Measurements from ENCODE around the gene VAX1.
"Not testable (repeated sequence)": the region's sequence is repeated elsewhere in the genome, so short reads cannot be mapped to it uniquely, and the experiment has no call there.

The VAX1 gene, protein sequence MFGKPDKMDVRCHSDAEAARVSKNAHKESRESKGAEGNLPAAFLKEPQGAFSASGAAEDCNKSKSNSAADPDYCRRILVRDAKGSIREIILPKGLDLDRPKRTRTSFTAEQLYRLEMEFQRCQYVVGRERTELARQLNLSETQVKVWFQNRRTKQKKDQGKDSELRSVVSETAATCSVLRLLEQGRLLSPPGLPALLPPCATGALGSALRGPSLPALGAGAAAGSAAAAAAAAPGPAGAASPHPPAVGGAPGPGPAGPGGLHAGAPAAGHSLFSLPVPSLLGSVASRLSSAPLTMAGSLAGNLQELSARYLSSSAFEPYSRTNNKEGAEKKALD

GRCh38 chr10:117137911-117138642 is at the start of gene VAX1:
Gene VAX1, minus strand, starts transcription at chr10:117138270. Its CDS starts 214 bp downstream, at chr10:117138056.
- FAIRE-seq = no peak

DNA sequence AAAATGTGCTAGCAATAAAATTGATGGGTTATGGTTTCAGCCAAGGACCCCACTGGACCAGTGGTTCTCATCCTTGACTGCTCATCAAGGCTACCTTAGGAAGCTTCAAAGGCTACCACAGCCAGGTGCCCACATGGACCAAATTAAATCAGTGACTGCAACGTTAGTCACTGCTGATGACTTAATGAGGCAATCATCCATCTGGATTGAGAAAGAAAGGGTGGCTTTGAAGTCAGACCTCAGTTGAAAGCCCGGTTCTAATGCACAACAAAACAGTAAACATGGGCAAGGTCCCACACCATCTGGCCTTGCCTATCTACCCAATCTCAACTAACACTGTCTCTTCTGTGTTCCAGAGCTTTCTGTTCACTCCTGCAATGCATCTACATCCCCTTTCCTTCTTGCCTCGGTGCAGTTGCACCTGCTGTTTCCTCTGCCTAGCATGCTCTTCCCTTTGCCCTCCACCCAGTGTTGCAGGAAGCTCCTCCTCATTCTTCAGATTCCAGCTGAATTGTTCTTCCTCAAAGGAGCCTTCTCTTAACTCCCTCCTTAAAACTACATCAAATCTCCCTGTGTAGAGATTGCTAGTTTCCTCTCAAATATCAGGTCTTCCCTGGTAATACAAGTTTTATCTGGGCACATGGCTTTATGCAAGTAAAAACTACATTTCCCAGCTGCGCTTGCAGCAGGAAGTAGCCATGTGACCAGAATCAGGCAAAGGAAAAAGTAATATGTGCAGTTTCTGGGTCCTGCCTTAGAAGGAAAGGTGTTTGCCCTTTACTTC is 49.0 kb upstream of the VAX1 start:
- FAIRE-seq = no peak

DNA sequence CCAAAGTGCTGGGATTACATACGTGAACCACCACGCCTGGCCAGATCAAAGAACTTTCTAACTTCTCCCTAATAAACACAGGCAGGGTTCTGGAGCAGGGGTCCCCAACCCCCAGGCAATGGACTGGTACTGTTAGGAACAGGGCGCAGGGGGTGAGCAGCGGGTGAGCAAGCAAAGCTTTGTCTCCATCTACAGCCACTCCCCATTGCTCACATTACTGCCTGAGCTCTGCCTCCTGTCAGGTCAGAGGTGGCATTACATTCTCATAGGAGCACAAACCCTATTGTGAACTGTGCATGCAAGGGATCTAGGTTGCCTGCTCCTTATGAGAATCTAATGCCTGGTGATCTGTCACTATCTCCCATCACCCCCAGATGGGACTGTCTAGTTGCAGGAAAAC is 47.7 kb upstream of the VAX1 start:
- FAIRE-seq = not testable (repeated sequence)

- FAIRE-seq = no peak
Observed at GRCh38 chr10:117184821-117185220, 46.8 kb upstream of the VAX1 start.

- FAIRE-seq = no peak
Observed at GRCh38 chr10:117184296-117184695, 46.2 kb upstream of the VAX1 start.

GRCh38 chr10:117178190-117178589 is 40.1 kb upstream of the VAX1 start:
- FAIRE-seq = no peak

- FAIRE-seq = peak; percentile 88
Observed at GRCh38 chr10:117175901-117176534, 37.9 kb upstream of the VAX1 start.

DNA sequence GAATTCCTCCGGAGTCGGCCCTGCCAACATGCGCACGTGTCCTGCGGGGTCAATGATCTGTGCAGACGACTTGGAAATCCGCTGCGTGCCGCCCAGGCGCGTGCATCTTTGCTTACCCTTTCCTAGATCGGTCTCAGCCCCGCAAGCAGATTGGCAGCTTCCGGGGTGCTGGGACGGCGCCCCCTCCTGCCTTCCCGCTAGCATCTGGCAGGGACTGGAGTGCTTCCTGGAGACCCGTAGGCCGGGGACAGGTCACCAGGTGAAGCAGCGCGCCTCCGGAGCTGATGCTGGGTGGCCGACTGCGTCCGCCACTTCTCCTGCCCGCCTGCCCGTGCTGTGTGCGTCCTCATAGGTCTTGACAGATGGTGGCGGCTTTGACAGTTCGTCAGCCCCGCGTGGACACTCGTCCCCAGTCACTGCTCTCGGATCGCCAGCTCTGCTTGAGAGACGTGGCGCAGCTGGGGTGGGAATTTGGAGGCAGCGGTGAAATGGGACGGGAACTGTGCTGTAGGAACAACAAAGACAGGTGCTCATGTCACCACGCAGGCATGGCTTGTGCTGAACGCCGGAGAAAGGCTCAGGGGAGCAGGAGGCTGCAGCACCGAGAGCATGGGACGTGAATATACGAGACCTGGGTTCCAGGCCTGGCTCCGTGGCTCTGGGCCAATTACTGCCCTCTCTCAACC is 37.3 kb upstream of the VAX1 start:
- FAIRE-seq = no peak

GRCh38 chr10:117174439-117175214 is 36.6 kb upstream of the VAX1 start:
- peak; percentile 90 for FAIRE-seq

GRCh38 chr10:117170244-117170643 is 32.2 kb upstream of the VAX1 start:
- no peak for FAIRE-seq

GRCh38 chr10:117169480-117169879 is 31.4 kb upstream of the VAX1 start:
- no peak for FAIRE-seq

- no peak for FAIRE-seq
Observed at GRCh38 chr10:117168729-117169128, 30.7 kb upstream of the VAX1 start.

- no peak for FAIRE-seq
Observed at GRCh38 chr10:117167789-117168674, 30.0 kb upstream of the VAX1 start.

- FAIRE-seq = no peak
Observed at GRCh38 chr10:117167346-117167788, 29.3 kb upstream of the VAX1 start.

GRCh38 chr10:117166418-117167345 is 28.6 kb upstream of the VAX1 start:
- FAIRE-seq = no peak

DNA sequence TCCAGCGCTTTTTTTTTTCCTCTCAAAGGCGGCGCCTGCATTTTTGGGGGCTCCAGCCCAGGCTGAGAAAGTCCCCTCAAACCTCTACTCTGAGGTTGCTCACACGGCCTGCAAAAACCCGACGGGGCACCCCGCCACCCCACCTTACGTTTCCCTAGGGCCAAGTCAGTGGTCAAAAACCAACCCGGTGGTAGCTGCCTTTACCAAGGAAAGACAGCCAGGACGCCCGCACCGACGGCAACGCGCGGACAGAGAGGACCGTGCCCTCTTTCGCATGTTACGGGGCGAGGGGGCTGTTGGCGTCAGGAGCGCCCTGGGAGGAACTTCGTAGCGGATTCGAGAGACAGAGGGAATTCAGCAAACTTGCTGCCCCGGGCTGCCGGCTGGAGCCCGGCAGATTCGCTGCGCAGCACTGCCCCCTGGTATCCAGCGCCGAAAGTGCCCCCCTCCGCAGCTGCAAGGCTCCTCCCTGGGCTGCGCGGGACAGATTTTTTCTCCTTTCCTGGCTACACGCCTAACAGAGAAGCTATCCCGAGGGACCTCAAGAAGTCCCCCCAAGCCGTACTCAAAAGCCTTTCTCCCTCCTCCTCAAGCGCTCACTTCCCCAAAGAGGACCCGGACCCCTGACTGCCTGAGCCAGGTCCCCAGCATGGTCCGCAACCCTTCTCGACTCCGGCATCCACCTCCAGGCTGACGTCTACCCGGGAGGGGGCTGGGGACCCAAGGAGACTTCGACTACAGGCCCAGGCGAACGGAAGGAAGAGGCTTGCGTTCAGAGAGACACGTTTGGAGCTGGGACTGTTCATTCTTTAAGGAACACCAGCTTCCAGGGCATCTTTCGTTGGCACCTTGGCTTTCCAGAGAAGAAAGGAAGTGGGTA is 27.7 kb upstream of the VAX1 start:
- no peak for FAIRE-seq

- no peak for FAIRE-seq
Observed at GRCh38 chr10:117164592-117165537, 26.8 kb upstream of the VAX1 start.
